Measurements from ENCODE around the gene UBAC2.
"Not testable (repeated sequence)": the region's sequence is repeated elsewhere in the genome, so short reads cannot be mapped to it uniquely, and the experiment has no call there.

Gene UBAC2

DNA sequence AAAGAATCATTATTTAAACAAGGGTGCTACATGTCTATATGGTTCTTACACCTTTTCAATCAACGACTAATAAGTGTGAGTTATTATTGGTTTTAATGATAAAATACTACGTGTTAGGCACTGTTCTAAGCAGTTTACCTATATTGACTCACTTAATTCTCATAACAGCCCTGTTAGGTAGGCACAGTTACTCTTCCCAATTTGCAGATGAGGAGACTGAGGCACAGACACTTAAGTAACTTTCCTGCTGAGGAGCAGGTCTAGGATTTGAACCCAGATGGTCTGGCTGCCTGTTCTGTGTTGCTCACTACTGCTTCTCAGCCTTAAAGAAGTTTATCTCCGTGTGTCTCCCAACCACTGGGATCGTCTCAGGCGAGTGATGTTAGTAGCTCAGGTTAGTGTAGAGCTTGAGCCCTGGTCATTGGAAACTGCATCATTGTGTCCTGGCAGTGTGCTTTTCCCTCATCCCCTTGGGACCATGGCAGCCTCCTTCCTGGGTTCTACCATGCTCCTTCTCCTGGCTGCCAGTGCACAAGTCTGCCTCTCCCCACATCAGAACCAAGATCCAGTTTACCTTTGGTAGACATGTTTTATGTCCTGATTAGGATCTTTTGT, 10.9 kb downstream of the UBAC2 start:
- DNase-seq (ENCODE audit: low read depth in 1 of 2, low spot score in 1 of 2) = no peak

DNA sequence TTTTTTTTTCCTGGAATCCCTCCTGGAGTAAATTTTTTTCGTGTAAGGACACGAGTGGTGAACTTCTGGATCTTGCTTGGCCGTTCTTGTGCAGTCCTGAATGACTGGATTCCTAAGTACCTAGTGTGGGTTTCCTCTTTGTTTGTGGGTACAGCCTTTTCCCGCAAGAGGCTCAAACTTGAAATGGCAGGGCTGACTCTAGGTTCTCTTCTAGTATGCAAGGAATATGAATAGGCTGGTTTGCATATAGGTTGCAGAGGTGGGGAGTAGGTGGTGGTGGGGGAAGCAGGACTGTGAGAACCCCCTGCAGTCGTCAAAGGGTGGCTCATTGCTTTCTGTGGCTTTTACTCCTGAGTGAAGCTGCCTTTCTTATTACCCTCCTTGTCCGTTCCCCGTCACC, 13.6 kb downstream of the UBAC2 start:
- DNase-seq (ENCODE audit: low read depth in 1 of 2, low spot score in 1 of 2) = no peak

DNA sequence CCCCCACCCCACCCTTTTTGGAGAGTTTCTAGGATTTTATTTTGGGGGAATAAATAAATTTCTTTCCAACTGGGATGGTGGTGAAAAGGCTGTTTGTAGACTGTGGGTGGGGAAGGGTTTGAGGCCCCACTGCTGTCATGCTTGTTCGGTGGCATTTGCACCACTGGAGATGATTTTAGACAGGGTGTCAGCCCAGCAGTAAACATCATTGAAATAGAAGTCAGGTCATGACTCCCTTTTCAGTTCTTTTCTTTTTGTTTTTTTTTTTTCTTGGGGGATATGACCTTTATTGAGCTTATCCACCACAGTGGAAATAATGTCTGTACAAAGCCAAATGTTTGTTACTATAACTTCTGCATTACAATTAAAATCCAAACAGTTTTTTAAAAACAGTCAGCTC, 14.1 kb downstream of the UBAC2 start:
- no peak for DNase-seq (ENCODE audit: low read depth in 1 of 2, low spot score in 1 of 2)

DNA sequence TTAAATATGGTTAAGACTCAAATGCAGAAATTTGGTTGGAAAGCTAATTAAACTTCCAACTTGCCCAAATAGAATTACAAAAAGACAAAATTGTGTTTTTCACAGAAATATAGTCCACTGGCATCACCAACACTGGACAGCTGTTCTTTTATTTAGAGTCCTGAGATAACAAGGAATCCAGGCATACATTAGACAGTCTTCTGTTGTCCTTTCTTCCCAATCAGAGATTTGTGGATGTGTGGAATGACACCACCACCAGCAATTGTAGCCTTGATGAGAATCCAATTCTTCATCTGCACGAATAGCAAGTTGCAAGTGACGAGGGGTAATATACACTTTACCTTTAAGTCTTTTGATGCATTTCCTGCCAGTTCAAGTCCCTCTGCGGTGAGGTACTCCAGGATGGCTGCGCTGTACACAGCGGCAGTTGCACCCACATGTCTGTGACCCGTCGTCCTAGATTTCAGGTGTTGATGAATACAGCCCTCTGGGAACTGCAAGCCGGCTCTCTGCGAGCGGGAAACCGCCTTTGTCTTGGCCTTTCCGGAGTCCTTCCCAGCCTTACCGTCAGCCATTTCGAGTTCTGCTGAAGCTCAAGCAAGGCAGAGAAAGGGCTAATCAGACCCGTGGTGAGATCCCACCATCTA, 14.7 kb downstream of the UBAC2 start:
- peak in 1 of 2 donors; percentile 44 for DNase-seq (ENCODE audit: low read depth in 1 of 2, low spot score in 1 of 2)

DNA sequence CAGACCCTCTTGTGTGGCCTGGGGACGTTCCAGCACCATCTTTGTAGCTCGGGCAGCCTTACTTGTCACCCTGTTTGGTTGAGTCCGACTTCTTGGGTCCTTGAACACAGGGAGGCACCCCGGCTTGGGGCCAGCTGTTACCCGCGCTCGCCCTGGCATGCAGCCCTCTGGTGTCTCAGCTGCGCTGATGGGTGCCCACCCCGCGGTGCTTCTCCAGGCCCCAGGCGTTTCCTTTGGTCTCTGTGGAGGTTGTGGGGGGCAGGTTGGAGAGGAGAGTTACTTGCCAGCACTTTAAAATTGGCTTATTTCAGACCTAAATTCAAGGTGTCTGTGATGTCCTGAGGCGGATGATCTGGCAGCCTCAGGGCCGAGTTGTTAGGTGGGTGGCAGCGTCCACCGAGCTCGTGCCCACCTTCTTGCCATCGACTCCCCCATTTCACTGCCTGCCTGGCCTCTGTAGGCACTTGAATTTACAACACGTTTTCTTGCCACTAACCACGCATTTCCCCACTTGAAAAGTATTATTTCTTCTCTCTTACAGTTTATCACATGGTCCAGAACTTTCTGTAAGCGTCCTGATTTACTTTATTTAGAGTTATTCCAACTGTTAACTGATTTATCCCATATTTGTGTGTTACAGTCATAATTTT, 16.9 kb downstream of the UBAC2 start:
- DNase-seq (ENCODE audit: low read depth in 1 of 2, low spot score in 1 of 2) = no peak

DNA sequence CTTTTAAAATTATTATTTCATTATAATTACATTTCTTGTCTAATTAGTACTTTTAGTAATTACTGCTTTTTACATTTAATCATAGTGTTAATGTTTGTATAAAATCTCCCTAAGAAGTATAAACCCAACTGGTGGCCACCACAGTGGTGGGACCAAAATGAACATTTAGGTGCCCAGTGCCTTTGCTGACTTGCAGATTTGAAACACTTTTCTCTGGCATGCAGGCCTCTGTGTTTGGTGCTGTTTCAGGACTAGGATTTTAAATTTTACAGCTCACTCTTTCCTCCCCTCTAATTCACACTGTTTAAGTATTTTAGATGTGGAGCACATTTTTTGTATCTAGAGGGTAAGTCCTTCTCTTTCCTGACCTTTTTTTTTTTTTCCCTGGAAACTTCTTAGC, 17.5 kb downstream of the UBAC2 start:
- no peak for DNase-seq (ENCODE audit: low read depth in 1 of 2, low spot score in 1 of 2)

DNA sequence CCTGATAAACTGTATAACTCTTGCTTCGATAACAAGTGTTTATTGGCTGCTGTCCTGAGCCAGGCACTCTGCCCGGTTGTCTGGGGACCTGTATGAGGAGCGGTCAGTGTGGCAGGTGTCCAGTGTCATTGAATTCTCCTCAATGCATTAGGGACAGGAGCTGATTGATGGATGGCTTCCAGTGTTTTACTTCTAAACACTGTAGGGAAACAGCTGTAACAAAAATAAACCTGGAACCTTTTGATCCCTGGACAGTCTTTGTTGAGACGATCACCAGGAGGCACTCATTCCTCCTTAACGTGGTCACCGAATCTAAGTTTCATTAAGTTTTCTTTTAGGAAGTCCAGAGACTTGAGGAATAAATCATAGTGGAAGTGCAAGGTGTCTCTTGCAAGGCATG, 17.9 kb downstream of the UBAC2 start:
- DNase-seq (ENCODE audit: low read depth in 1 of 2, low spot score in 1 of 2) = no peak

DNA sequence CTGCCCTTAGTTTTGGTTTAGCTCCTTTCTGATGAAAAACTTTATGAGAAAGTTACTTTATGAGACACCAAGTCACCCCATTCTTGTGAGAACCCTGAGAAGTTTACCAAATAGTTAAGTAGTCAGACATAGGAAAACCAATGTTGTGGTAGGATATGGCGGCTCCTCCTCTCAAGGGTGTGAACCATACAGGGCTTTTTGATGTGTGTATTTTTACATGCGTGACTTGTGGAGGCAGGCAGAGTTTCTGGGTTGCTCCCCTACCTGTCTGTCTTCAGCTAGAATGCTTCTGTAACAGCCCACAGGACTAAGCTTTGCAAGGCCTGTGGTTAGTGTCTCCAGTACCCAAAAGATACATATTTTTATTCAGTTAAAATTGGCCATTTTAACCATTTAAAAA, 18.3 kb downstream of the UBAC2 start:
- peak in 1 of 2 donors; percentile 28 for DNase-seq (ENCODE audit: low read depth in 1 of 2, low spot score in 1 of 2)

DNA sequence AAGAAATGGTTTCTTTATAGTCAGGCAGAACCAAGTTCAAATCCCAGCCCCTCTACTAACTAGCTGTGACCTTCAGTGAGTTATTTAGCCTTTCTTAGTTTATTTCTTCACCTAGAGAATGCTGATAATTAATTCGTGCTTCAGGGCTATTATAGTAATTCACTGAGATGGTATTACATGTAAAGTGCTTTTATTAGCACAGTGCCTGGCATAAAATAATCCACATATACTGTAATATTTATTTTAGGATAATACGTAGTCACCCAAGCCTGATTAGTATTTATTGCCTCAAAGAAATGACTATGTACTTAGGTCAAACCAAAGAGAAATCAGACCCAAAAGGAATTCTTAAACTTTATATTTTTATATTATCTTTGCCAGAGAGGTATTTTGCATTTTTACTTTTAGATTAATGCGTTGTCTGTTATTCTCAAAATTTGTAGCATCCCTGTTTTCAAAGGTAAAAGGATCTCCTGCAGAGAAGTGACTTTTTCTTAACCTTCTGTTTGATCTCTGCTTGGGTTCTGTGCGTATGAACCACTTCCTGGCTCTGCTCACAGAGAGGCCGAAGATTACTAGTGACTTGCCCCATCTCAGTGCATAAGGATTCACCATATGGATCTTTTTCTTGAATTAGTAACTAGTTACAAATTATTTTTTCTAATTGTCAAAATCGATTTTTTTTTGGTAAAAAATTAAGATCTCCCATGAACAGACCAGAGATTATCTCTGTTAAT, 19.7 kb downstream of the UBAC2 start:
- no peak for DNase-seq (ENCODE audit: low read depth in 1 of 2, low spot score in 1 of 2)

DNA sequence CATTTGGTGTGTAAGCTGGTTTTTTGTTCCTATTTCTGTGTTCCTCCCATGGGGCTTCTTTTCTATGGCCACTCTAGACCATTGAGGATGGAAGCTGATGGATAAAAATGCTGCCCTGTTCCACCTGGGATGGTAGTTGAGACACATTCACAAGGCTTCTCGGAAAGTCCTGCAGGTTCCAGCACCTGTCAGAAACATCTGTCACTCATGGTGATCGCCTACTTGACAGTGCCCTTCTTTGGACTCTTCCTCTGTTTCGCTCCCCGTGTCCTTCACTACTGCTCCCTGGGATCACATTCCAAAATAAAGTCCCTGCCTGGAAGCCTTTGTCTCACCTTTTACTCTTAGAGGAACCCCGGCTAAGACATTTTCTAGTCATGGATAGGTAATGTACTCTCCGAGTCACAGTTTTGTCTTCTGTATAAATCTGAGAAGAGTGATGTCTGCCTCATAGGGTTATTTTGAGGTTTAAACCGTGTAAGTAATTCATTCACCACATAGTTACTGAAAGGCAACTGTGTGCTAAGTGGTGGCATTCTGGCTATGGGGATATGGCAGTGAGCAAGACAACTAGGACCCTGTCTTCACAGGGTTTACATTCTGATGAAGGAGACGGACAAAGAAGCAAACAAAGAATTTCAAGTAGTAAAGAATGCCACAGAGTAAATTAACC, 21.0 kb downstream of the UBAC2 start:
- no peak for DNase-seq (ENCODE audit: low read depth in 1 of 2, low spot score in 1 of 2)

DNA sequence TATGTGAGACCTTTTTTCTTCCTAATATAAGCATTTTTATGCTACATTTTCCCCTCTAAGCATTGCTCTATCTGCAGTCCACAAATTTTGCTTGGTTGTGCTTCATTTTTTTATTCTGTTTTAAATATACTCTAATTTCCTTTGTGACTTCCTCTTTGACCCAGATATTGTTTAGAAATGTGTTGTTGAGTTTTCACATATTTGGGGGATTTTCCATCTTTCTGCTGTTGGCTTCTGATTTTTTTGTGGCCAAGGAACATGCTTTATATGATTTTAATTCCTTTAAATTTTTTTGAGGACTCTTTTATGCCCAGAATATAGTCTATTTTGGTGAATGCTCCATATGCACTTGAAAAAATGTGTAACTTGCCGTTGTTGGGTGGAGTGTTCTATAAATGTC, 22.9 kb downstream of the UBAC2 start:
- DNase-seq (ENCODE audit: low read depth in 1 of 2, low spot score in 1 of 2) = no peak

DNA sequence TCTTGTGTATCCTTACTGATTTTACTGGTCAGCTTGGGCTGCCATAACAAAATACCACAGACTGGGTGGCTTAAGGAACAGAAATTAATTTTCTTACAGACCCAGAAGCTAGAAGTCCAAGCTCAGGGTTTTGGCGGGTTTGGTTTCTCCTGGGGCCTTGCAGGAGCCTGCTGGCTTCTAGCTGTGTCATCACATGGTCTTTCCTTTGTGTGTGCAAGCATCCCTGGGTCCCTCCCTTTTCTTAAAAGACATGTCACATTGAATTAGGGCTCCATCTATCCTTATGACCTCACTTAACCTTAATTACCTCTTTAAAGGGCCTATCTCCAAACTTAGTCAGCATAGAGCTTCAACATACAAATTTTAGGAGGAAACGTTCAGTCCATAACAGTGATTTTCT, 23.4 kb downstream of the UBAC2 start:
- DNase-seq (ENCODE audit: low read depth in 1 of 2, low spot score in 1 of 2) = no peak

DNA sequence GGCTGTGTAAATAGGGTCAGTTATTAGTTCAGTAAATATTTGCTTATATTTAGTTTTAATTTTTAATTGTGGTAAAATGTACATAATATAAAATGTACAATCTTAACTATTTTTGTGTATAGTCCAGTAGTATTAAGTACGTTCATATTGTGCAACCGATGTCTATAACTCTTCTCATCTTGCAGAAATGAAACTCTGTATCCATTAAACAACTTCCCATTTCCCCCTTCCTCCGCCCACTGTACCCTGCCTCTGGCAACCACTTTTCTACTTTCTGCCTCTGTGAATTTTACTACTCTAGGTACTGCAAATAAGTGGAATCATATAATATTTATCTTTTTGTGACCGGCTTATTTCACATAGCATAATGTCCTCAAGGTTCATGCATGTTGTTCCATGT, 24.4 kb downstream of the UBAC2 start:
- DNase-seq (ENCODE audit: low read depth in 1 of 2, low spot score in 1 of 2) = no peak

DNA sequence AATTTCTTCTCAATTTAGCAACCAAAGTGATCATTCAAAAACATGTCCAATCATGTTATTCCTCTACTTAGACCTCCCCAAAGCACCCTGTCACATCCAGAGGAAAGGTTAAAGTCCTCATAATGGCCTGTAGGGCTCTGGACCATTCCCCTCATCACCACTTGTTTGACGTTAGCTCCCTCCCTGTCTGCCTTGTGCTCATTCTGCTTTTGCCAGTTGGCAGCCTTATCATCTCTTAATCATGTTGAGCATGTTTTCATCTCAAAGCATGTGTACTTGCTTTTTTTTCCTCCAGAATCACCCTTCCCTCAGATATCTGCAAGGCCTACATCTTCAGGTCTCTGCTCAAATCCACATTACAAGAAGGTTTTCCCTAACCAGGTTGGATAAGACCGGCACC, 25.9 kb downstream of the UBAC2 start:
- no peak for DNase-seq (ENCODE audit: low read depth in 1 of 2, low spot score in 1 of 2)

DNA sequence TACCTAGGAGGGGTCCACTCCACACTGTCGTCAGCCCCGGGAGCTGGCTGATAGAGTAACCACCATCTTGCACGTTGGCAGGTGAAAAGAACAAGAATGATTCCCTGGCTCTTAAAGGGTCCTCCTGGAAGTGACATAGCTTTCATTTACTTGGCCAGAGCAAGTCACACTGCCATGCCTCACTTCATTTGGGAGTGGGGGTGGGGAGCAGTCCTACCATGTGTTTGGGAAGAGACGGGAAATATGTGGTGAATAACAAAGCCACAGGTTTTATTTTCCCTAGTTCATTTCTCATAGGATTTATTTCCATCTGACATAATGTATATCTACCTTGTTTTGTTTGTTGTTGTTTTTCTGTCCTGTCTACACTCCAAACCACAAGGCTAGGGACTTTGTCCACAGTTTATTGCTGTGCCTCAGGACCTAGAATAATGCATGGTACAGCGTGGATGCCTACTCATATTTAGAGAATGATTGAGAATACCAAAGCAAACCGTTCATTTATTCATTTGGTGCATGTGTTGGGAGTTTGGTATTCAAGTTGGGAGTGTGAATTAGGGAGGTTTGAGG, 26.8 kb downstream of the UBAC2 start:
- no peak for DNase-seq (ENCODE audit: low read depth in 1 of 2, low spot score in 1 of 2)

DNA sequence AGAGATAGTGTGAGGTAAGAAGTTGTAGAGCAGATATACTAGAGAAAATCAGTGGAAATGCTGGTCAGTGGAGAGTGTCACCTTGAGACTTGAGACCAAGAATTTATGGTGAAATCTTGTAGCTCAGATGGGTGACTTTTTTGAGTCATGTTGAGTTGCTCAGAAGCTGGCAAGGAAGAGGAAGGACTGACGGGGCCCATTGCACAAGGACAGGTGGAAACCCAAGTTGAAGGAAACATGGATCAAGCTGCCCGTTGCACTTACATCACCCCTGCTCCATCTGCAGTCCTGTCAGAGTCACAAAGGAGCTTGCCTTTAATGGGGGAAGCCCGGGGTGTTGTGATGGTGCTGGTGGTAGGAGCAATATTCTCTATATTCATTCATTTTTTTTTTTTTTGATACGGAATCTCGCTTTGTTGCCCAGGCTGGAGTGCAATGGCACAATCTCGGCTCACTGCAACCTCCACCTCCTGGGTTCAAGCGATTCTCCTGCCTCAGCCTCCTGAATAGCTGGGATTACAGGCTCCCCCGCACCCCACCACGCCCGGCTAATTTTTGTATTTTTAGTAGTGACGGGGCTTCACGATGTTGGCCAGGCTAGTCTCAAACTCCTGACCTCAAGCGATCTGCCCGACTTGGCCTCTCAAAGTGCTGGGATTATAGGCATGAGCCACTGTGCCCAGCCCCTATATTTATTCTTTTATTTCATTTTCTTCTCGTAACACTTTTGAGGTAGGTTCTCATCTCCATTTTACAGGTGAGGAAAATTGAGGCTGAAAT, 27.4 kb downstream of the UBAC2 start:
- no peak for DNase-seq (ENCODE audit: low read depth in 1 of 2, low spot score in 1 of 2)

DNA sequence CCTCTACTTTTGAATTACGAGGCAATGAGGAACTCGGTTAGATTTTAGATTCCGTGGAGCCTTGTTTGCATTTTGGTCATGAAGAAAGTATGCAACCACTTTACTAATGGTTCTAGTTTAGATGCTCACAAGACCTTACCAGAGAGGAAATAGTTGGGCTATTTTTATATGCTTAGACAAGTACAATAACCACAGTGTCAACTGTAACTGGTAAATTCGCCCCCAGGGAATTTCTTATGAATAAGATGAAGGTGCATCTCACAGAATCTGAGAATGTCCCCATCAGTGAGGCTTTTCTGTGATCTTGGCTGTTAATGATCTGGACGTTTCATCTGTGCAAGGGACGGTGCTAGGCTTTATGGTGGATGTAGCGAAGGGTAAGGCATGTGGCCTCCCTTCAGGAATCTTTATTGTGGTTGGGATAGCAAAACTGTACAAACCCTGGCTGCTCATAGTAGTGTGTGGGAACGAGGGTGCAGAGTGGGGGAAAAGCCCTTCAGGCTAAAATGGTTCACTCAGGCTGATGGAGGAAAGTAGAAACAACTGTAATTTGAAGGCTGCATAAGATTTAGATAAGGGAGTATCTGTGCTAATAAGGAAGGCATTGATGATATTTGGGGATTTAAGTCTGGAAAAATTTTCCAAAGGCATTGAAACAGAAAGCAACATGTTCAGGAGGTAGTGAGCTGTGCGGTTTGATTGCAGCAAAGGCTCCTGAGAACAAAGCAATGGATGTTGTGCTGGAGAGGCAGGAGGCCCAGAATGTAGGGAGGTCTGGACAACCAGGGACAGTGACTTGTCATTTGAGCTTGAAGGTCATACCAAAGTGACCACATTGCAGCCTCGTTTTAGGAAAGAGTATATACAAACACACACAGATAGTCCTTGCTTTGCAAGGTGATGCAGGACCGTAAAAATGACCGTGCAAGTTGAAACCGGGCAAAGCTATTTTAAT, 28.4 kb downstream of the UBAC2 start:
- DNase-seq (ENCODE audit: low read depth in 1 of 2, low spot score in 1 of 2) = no peak

DNA sequence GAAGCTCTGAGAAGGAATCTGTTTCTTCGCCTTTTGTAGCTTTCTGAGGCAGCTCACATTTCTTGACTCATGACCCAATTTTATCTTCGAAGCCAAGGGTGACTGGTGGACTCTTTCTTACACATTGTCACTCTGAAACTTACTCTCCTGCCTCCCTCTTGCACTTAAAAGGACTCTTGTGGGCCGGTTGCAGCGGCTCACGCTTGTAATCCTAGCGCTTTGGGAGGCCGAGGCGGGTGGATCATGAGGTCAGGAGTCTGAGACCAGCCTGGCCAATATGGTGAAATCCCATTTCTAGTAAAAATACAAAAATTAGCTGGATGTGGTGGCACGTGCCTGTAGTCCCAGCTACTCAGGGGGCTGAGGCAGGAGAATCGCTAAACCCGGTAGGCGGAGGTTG, 29.9 kb downstream of the UBAC2 start:
- DNase-seq (ENCODE audit: low read depth in 1 of 2, low spot score in 1 of 2) = not testable (repeated sequence)

DNA sequence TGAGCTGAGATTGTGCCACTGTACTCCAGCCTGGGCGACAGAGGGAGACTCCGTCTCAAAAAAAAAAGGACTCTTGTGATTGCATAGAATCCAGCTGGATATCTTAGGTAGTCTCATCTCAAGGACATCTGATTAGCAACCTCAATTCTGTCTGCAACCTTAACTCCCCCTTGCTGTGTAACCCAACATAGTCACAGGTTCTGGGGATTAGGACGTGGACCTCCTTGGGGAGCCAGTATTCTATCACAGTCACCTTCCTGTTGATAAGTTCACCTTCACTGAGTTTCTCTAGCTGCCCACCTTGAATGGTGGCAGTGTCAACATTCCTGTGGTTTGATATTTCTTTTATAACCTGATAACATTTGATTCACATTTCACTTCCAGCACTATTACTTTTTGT, 30.3 kb downstream of the UBAC2 start:
- no peak for DNase-seq (ENCODE audit: low read depth in 1 of 2, low spot score in 1 of 2)

All from stimulated activated CD4-positive, alpha-beta T cell treated with anti-CD3 and anti-CD28 coated beads, Interleukin-15, amount 100 ng/mL, for 1 hour (primary cell).